Activated naive CD8-positive, alpha-beta T cell treated with anti-CD3 and anti-CD28 coated beads, Interleukin-2, amount 50 U/mL, for 24 hours (primary cell): ENCODE data around the gene MYO18B.
"Not testable (repeated sequence)": the region's sequence is repeated elsewhere in the genome, so short reads cannot be mapped to it uniquely, and the experiment has no call there.

ENCODE experiments used
- ATAC-seq: fragments of 150-1000 bp; cut with Tn5 transposase; one replicate; pipeline ENCODE4 v1.10.0; 2021
- DNase-seq: peaks from one replicate; pipeline ENCODE4 v3.0.0; 2021
- H3K27ac Mint-ChIP-seq: one replicate; pipeline ENCODE4 v1.8.0; 2021; ENCODE audit warnings: mild to moderate bottlenecking, mixed read lengths
- H3K27me3 Mint-ChIP-seq: one replicate; pipeline ENCODE4 v1.8.0; 2021; ENCODE audit warnings: mixed read lengths
- H3K36me3 Mint-ChIP-seq: one replicate; pipeline ENCODE4 v1.8.0; 2021; ENCODE audit warnings: low read depth, mixed read lengths
- H3K4me1 Mint-ChIP-seq: one replicate; pipeline ENCODE4 v1.8.0; 2021; ENCODE audit warnings: mixed read lengths
- H3K4me3 Mint-ChIP-seq: one replicate; pipeline ENCODE4 v1.8.0; 2021; ENCODE audit warnings: mild to moderate bottlenecking, moderate library complexity, mixed read lengths
- H3K9me3 Mint-ChIP-seq: one replicate; pipeline ENCODE4 v1.8.0; 2021; ENCODE audit warnings: mixed read lengths

Gene MYO18B

DNA sequence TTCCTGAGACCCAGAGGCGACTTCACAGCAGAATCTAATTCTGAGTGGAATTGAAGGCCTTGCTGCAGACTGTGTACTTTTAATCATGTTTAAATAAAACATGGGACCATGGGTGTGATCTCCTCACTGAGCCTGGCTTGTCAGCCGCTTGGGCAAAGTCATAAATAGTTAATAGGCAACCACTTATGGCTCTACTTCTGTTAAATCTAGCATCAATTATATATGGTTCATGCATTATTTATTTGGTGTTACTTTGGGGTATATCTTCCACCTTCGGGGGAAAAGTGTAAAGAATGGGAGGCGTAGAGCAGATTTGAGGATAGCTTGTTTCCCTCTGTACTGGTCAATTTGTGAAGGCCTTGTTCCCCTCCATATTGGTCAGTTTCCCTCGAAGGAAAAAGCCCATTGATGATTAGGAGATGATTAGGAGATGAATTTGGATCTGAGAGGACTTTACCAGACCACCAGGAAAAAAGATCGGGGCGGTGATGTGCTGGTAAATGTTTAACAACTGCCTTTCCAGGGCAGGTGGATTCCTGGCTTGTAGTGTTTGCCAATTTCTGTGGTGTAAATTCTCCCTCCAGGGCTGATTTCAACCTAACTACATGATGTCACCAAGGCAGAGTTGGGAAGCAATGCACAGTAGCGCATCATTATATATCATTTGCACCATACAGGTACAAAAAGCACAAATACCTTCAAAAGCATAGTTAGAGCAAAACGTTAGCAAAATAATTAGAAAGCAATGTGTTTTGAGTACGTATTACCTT lies 223.2 kb downstream of the MYO18B start:
- H3K27me3 Mint-ChIP-seq = peaks cover 2% of the 10 kb centered on the region
- H3K9me3 Mint-ChIP-seq = peaks cover 8% of the 10 kb centered on the region
- no peak for DNase-seq
- no peaks in the 10 kb centered on the region for H3K36me3 Mint-ChIP-seq
- ATAC-seq = no peak
- H3K4me1 Mint-ChIP-seq = peaks cover 9% of the 10 kb centered on the region
- H3K4me3 Mint-ChIP-seq = no peak overlapping the region
- H3K27ac Mint-ChIP-seq = no peak overlapping the region

GRCh38 chr22:25966448-25966913 lies 224.5 kb downstream of the MYO18B start:
- no peak for ATAC-seq
- Mint-ChIP-seq H3K9me3 (peaks cover 8% of the 10 kb centered on the region), H3K36me3 (no peaks in the 10 kb centered on the region), H3K27me3 (peaks cover 2% of the 10 kb centered on the region), H3K4me1 (peaks cover 9% of the 10 kb centered on the region), H3K4me3 (no peak overlapping the region), H3K27ac (no peak overlapping the region)
- DNase-seq = no peak

- Mint-ChIP-seq H3K36me3 (no peaks in the 10 kb centered on the region), H3K9me3 (no peaks in the 10 kb centered on the region), H3K27ac (no peak overlapping the region), H3K4me3 (no peak overlapping the region), H3K27me3 (peaks cover 2% of the 10 kb centered on the region), H3K4me1 (peaks cover 9% of the 10 kb centered on the region)
- DNase-seq = no peak
- no peak for ATAC-seq
These were observed 227.3 kb downstream of the MYO18B start for GRCh38 chr22:25969286-25969685.

- Mint-ChIP-seq H3K4me1 (peaks cover 9% of the 10 kb centered on the region), H3K27me3 (peaks cover 2% of the 10 kb centered on the region), H3K27ac (no peak overlapping the region), H3K4me3 (no peak overlapping the region), H3K9me3 (no peaks in the 10 kb centered on the region), H3K36me3 (no peaks in the 10 kb centered on the region)
- ATAC-seq (no peak), DNase-seq (no peak)
These were observed 227.9 kb downstream of the MYO18B start for GRCh38 chr22:25969901-25970300.

DNA sequence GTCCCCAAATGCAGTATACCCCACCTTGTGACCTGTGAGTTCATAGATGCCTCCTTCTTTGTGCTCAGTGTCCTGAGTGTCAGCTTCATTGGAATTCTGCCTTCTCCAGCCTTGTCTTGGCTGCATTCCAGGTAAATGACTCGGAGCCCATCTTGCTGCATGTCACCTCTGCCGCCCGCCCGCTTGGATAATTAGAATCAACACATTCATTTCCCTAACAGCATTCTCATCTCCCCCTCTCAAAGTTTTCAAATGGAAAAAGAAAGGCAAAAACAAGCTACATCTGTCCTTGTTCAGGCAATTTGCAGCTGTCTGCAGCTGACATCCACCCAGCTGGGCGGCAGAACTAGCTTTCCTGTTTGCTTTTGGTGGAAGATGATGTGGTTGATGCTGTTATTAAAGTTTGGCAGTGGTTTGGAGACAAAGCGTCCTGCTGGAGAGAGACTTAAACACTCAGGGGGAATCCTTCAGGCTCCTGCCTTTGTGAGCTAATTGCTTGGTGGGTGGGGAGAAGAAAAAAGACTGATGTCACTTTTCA lies 228.5 kb downstream of the MYO18B start:
- Mint-ChIP-seq H3K36me3 (no peaks in the 10 kb centered on the region), H3K27me3 (peaks cover 2% of the 10 kb centered on the region)

GRCh38 chr22:25970999-25971811 lies 229.2 kb downstream of the MYO18B start:
- H3K27me3 Mint-ChIP-seq = peaks cover 2% of the 10 kb centered on the region
- no peak for ATAC-seq
- no peak overlapping the region for H3K27ac Mint-ChIP-seq
- no peak overlapping the region for H3K4me3 Mint-ChIP-seq
- peaks cover 5% of the 10 kb centered on the region for H3K4me1 Mint-ChIP-seq
- no peaks in the 10 kb centered on the region for H3K36me3 Mint-ChIP-seq
- DNase-seq = no peak
- no peaks in the 10 kb centered on the region for H3K9me3 Mint-ChIP-seq

More for the DNA sequence above, 228.5 kb downstream of the MYO18B start:
- no peak overlapping the region for H3K27ac Mint-ChIP-seq
- DNase-seq (no peak), ATAC-seq (no peak)
- peaks cover 9% of the 10 kb centered on the region for H3K4me1 Mint-ChIP-seq
- H3K4me3 Mint-ChIP-seq = no peak overlapping the region
- no peaks in the 10 kb centered on the region for H3K9me3 Mint-ChIP-seq

DNA sequence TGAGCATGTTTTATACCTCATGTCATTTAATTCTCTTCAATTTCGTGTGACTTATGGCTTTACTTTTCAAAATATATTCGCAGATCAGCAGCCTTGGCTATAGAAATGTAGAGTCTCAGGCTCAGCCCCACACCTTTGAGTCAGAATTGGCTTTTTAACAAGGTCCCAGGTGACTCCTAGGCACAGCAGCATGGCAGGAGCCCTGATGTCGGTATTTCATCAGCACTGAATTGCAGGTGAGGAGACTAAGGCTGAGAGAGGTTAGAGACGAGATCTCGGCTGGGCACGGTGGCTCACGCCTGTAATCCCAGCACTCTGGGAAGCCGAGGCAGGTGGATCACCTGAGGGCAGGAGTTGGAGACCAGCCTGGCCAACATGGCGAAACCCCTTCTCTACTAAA lies 230.4 kb downstream of the MYO18B start:
- Mint-ChIP-seq H3K4me3 (no peak overlapping the region), H3K36me3 (no peaks in the 10 kb centered on the region), H3K27me3 (peaks cover 2% of the 10 kb centered on the region), H3K9me3 (no peaks in the 10 kb centered on the region), H3K27ac (no peak overlapping the region), H3K4me1 (no peaks in the 10 kb centered on the region)
- no peak for DNase-seq
- no peak for ATAC-seq

GRCh38 chr22:25976356-25976755 lies 234.4 kb downstream of the MYO18B start:
- Mint-ChIP-seq H3K9me3 (no peaks in the 10 kb centered on the region), H3K4me1 (no peaks in the 10 kb centered on the region), H3K36me3 (no peaks in the 10 kb centered on the region)

GRCh38 chr22:25979968-25980367 lies 238.0 kb downstream of the MYO18B start:
- Mint-ChIP-seq H3K27me3 (peaks cover 6% of the 10 kb centered on the region), H3K4me3 (no peak overlapping the region), H3K36me3 (no peaks in the 10 kb centered on the region), H3K4me1 (no peaks in the 10 kb centered on the region), H3K27ac (no peak overlapping the region), H3K9me3 (no peaks in the 10 kb centered on the region)
- ATAC-seq (no peak), DNase-seq (no peak)

More at GRCh38 chr22:25976356-25976755, 234.4 kb downstream of the MYO18B start:
- no peak for DNase-seq
- H3K27me3 Mint-ChIP-seq = peaks cover 6% of the 10 kb centered on the region
- ATAC-seq = no peak
- H3K4me3 Mint-ChIP-seq = no peak overlapping the region
- no peak overlapping the region for H3K27ac Mint-ChIP-seq

GRCh38 chr22:25984911-25985310 lies 242.9 kb downstream of the MYO18B start:
- not testable (repeated sequence) for H3K4me3 Mint-ChIP-seq, H3K36me3 Mint-ChIP-seq, H3K4me1 Mint-ChIP-seq, H3K27ac Mint-ChIP-seq, ATAC-seq, H3K9me3 Mint-ChIP-seq, DNase-seq, H3K27me3 Mint-ChIP-seq

DNA sequence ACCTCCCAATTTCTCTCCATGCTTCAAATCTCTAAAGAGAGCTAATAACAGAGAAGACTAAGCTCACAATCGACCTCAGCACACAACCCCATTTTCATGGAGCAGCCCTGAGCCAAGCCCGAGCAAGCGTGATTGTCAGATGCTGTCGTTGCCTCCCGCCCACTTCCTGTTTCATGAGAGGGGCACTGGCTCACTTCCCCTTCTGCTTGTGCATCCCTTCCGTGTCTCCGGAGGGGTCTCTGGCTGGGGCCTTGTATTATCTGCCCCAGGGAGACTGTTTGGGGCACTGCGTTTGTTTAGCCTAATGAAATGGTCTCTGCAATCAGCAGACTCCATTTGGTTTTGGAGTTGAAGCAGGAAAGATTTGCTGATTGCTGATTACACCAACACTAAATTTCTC lies 246.0 kb downstream of the MYO18B start:
- Mint-ChIP-seq H3K36me3 (no peaks in the 10 kb centered on the region), H3K4me1 (peaks cover 4% of the 10 kb centered on the region), H3K27ac (no peak overlapping the region), H3K4me3 (no peak overlapping the region), H3K27me3 (peaks cover 5% of the 10 kb centered on the region), H3K9me3 (no peaks in the 10 kb centered on the region)
- DNase-seq (peak; percentile 7), ATAC-seq (no peak)

GRCh38 chr22:25990940-25991339 lies 249.0 kb downstream of the MYO18B start:
- Mint-ChIP-seq H3K9me3 (no peaks in the 10 kb centered on the region), H3K36me3 (no peaks in the 10 kb centered on the region), H3K27ac (no peak overlapping the region), H3K27me3 (peaks cover 5% of the 10 kb centered on the region), H3K4me3 (no peak overlapping the region), H3K4me1 (peaks cover 4% of the 10 kb centered on the region)
- ATAC-seq (no peak), DNase-seq (no peak)

DNA sequence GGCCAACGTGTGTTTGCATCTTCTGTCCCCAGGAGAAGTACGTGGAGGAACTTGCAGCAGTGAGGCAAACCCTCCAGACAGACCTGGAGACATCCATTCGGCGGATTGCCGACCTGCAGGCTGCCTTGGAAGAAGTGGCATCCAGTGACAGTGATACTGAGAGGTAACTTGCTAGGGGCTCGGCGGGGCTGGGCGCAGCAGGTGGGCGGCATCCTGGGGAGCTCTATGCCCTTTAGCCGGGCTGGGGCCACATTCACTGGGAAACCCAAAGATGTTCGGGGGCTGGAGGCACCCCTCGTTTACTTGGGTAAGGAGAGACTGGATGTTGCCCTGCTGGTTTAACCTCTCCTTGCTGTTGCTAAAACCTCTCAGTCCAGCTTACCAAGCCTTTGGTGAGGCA lies 250.3 kb downstream of the MYO18B start:
- ATAC-seq (no peak), DNase-seq (no peak)
- H3K36me3 Mint-ChIP-seq = no peaks in the 10 kb centered on the region
- no peaks in the 10 kb centered on the region for H3K9me3 Mint-ChIP-seq
- H3K27ac Mint-ChIP-seq = no peak overlapping the region
- H3K4me1 Mint-ChIP-seq = peaks cover 4% of the 10 kb centered on the region
- no peak overlapping the region for H3K4me3 Mint-ChIP-seq
- peaks cover 5% of the 10 kb centered on the region for H3K27me3 Mint-ChIP-seq

GRCh38 chr22:25996669-25997068 lies 254.7 kb downstream of the MYO18B start:
- no peak for DNase-seq
- Mint-ChIP-seq H3K27me3 (peaks cover 2% of the 10 kb centered on the region), H3K4me3 (no peak overlapping the region), H3K4me1 (no peaks in the 10 kb centered on the region), H3K27ac (no peak overlapping the region), H3K36me3 (no peaks in the 10 kb centered on the region), H3K9me3 (no peaks in the 10 kb centered on the region)
- no peak for ATAC-seq
